ACC112 (cell line): ENCODE data around the gene RIMBP3B.
"Not testable (repeated sequence)": the region's sequence is repeated elsewhere in the genome, so short reads cannot be mapped to it uniquely, and the experiment has no call there.

ENCODE experiments used
- H2AFZ ChIP-seq: fragments of 200-600 bp; sonication (generic); one replicate; pipeline ENCODE4 v1.6.0; 2017; ENCODE audit warnings: antibody characterized with exemption, low read length; ENCODE audit not compliant: unreplicated experiment
- H3K27ac ChIP-seq: fragments of 200-600 bp; sonication (generic); 2 replicates; pipeline ENCODE4 v1.5.1; 2014; ENCODE audit warnings: low read depth, mild to moderate bottlenecking, antibody characterized with exemption, low read length, moderate library complexity
- H3K27me3 ChIP-seq: fragments of 200-600 bp; sonication (generic); 2 replicates; pipeline ENCODE4 v1.6.1; 2014; ENCODE audit warnings: mild to moderate bottlenecking, antibody characterized with exemption, low read length, moderate library complexity, mixed read lengths; ENCODE audit not compliant: insufficient read depth
- H3K36me3 ChIP-seq: fragments of 200-600 bp; sonication (generic); 2 replicates; pipeline ENCODE4 v1.6.1; 2016; ENCODE audit warnings: mild to moderate bottlenecking, antibody characterized with exemption, low read length, moderate library complexity, mixed read lengths; ENCODE audit not compliant: insufficient read depth
- H3K4me1 ChIP-seq: fragments of 200-600 bp; sonication (generic); one replicate; pipeline ENCODE4 v1.6.1; 2016; ENCODE audit warnings: low read length, mixed read lengths; ENCODE audit not compliant: insufficient read depth, unreplicated experiment, control insufficient read depth
- H3K4me3 ChIP-seq: fragments of 200-600 bp; sonication (generic); 2 replicates; pipeline ENCODE4 v1.5.1; 2014; ENCODE audit warnings: mild to moderate bottlenecking, low read depth, low read length
- H3K79me2 ChIP-seq: fragments of 200-600 bp; sonication (generic); one replicate; pipeline ENCODE4 v1.6.0; 2016; ENCODE audit warnings: low read length; ENCODE audit not compliant: control insufficient read depth, unreplicated experiment, insufficient read depth

The RIMBP3B gene

GRCh38 chr22:21417853-21418252 is 34.3 kb downstream of the RIMBP3B start:
- not testable (repeated sequence) for H3K36me3 ChIP-seq, H2AFZ ChIP-seq, H3K79me2 ChIP-seq, H3K27ac ChIP-seq, H3K27me3 ChIP-seq, H3K4me3 ChIP-seq, H3K4me1 ChIP-seq

DNA sequence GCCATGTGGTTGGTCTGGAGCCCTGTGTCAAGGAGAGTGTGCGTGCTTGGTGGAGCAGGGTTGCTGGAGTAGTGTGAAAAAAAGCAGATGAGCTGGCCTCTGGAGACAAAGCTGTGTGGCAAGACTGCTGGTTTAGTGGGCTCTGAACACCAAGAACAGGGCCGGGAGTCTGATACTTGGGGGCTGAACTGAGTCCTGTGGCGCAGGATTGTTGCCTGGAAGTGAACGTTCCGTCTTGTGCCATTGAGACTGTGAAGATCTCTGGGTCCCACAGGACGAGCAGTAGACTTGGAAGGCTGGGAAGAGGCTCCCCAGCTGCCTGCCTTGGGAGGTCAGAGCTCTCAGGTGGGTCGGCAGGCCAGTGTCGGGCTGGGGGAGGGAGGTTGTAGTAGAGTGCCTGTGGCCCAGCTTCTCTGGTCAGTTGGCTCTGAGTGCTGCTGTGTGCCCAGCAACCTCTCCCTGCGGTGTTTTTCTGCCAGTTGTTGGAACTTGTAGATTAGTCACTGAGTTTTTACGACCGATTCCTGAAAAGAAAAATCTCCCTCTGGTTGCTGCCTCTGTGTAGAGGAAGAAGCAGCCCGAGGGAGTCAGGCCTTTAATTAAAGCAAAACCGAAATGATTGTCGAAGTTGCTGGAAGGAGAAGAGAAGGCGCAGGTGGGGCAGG is 35.6 kb downstream of the RIMBP3B start:
- not testable (repeated sequence) for H3K79me2 ChIP-seq, H3K27me3 ChIP-seq, H3K4me3 ChIP-seq, H3K4me1 ChIP-seq, H3K27ac ChIP-seq, H2AFZ ChIP-seq, H3K36me3 ChIP-seq

DNA sequence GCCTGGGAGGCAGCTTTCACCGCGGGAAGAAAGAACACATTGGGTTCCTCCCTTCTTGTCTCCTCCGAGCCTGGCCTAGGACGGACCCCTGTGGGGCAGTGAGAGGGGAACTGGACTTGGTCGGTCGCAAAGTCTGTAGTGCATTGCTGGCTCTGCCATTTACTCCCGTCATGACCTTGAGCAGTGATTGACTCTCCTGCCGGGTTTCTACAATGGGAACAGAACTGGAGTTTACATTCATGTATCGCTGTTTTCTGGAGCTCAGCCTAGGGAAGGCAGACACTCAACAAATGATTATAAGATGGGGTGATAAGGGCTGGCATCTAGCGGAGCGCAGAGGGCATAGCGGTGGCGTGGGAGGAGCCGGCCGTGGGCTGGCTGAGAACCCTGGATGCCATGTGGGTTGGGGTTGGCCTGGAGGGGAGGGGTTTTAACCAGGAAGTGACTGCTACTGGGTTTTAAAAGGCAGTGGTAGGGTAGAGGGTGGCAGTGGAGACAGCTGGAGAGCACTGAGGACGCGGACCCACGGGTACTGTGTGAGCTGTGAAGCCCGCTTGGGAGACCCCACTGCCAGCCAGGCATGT is 36.7 kb downstream of the RIMBP3B start:
- H3K79me2 ChIP-seq, H3K27me3 ChIP-seq, H3K4me3 ChIP-seq, H2AFZ ChIP-seq, H3K27ac ChIP-seq, H3K4me1 ChIP-seq, H3K36me3 ChIP-seq: not testable (repeated sequence)

DNA sequence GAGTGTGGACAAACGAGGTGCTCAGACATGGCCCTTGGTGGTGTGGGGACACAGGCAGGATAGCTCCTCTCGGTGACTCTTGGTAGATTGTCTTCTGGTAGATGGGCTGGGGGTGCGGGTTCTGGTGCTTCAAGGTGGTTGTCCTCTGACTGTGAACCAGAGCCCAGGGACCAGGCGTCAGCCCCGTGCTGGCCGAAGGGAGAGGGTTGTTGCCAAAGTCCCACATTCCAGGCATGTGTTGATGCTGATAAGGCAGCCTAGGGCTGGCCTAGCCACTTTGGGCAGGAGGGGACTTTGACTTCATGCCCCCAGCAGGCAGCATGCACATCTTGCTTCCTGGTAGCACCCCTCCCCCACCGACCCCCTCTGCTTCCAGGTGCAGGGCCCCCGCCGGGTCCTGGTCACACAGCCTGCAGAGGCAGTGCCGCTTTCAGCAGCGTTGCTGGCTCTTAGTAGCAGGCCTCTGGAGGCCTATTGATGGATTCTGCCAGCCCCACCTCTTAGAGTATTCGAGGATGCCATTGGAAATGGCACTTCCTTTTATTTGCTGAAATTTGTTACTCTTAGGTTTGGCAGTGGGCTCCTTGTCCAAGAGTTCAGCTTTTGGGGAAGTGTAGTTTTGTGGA is 40.6 kb downstream of the RIMBP3B start:
- H3K4me1 ChIP-seq, H3K36me3 ChIP-seq, H3K27me3 ChIP-seq, H2AFZ ChIP-seq, H3K27ac ChIP-seq, H3K4me3 ChIP-seq, H3K79me2 ChIP-seq: not testable (repeated sequence)

GRCh38 chr22:21434378-21435233 is 51.1 kb downstream of the RIMBP3B start:
- not testable (repeated sequence) for H2AFZ ChIP-seq, H3K79me2 ChIP-seq, H3K27me3 ChIP-seq, H3K4me3 ChIP-seq, H3K4me1 ChIP-seq, H3K36me3 ChIP-seq, H3K27ac ChIP-seq

DNA sequence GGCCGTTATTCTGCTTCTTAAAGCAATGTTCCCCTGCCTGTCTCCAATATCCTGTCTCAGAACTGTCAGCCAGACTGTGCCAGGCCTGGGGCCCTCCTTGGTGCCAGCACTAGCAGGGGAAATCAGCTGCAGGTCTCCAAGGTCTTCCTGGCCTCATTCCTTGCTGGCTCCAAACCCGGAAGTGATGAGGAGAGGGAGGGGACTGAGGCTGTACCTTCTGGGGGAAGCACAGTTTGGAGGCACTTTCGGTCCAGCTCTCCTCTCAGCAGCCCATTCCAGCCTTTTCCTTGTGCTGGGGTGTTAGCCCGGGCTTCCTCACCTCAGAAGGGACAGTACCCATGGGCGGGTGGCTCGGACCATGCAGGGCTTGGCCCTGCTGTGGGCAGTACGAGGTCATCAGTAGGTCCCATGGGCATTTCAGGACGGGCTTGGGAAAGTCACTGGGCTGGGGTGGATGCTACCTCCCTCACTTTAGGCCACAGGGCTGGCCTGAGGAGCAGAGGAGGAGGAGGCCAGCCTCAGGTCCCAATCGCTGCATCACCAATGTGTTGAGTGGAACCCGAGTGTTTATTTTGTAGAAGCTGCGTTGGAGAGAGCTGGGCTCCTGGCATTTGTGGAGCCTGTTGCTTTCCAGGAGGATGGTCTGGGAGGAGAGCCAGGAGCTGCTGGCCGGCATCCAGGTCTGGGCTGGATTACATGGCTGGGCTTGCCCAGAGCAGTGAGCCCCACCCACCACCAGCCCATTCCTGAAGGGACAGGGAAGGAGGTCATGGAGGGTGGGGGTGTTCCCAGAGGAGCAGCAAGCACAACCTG is 52.7 kb downstream of the RIMBP3B start:
- not testable (repeated sequence) for H2AFZ ChIP-seq, H3K4me3 ChIP-seq, H3K4me1 ChIP-seq, H3K27me3 ChIP-seq, H3K79me2 ChIP-seq, H3K27ac ChIP-seq, H3K36me3 ChIP-seq

- H3K4me3 ChIP-seq, H3K27me3 ChIP-seq, H2AFZ ChIP-seq, H3K36me3 ChIP-seq, H3K4me1 ChIP-seq, H3K27ac ChIP-seq, H3K79me2 ChIP-seq: not testable (repeated sequence)
These were observed 54.5 kb downstream of the RIMBP3B start for GRCh38 chr22:21438013-21438412.
